Activated CD8-positive, alpha-beta memory T cell treated with anti-CD3 and anti-CD28 coated beads, Interleukin-2, amount 50 U/mL, for 1 hour (primary cell): ENCODE results near the gene SUSD4.

Source experiments
- DNase-seq: peaks from one replicate; pipeline ENCODE4 v3.0.0-alpha.2; 2020; ENCODE audit errors: extremely low read depth

SUSD4 gene

DNA sequence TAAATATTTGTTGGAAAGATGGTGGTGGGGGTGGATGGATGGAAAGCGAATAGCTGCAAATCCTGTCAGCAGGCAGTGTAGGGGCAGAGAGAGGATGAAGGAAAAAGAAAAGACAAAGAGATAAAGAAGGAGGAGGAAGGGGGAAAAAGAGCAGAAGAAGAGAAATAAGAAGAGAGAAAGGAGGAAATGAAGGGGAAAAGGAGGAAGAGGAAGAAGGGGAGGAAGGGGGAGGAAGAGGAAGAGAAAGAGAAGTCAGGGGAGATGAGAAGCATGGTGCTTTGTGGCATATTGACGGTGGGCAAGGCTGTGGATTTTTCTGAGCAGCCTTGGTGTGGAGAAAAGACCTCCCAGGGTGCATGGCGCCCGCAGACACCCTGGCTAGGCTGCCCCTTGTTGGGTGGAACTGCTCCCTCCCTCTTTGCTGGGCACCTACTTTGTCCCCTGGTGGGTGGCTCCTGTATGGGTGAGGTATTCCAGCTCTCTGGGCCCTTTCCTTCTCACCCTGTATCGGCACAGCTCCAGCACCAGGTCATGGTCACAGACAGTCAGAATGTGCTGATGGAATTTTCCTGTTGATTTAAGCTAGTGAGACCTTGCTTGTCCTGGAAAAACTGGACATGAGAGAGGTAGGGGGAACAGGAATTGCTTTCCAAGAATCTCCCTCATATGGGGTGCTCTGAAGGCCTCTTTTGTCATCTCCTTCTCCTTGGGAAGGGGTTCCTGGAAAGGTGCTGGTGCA, 175.2 kb downstream of the SUSD4 start:
- no peak for DNase-seq

DNA sequence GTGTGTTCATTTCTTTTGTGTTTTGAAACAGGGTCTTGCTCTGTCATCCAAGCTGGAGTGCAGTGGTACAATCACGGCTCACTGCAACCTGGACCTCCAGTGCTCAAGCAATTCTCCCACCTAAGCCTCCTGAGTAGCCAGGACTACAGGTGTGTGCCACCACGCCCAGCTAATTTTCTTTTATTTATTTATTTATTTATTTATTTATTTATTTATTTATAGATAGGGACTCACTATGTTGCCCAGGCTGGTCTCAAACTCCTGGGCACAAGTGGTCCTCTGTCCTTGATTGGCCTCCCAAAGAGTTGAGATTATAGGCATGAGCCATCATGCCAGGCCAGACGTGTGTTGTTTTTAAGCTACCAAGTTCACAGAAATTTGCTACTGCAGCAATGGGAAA, 177.2 kb downstream of the SUSD4 start:
- no peak for DNase-seq

DNA sequence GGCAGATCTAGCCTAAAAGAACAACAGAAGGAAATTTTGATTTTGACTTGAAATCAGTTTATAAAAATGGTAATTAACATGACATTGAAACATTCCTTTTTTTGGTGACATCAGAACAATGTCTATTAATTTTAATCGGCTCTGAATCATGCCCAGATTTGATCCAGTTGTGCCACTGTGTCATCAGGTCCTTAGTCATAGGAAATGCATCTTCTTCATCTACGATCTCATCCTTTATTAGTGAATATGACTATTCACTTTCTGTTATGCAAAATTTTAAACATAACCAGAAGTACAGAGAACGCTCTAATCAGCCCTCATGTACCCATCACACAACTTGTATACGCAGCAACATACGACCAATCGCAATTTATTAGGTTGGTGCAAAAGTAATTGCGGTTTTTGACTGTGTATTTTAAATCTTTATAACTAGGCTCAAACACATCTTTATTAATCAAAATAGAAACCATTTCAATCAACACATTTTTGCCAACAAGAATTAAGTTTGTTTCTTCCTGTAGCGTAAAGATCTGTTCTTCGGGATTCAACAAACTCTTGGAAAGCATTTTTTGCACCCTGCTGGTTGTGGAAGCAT, 180.6 kb downstream of the SUSD4 start:
- no peak for DNase-seq

DNA sequence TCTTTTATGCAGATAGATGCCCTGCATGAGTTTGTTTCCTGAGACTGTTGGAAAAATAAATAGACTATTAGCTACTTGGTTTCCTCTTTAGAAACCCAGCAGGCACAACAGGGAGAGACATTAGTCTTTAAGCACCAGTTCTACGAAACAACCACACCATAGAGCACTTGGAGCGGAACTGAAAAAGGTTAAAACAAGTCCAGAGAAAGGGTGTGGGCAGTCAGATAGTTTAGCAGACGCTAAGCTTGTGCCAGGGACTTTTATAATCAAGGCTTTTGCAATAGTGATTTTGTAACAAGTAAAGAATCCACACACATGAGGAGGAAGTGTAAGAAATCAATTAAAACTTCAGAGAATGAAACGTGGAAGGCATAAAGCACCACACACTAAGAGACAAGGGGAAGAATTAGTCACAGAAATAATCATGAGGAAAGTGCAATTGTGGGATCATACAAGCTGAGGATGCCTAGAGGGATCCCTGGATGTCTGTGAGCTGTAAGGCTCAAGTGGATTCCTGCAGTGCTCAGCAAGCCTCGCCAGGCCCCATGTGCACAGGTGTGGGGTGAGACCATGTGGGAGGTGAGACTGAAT, 183.2 kb downstream of the SUSD4 start:
- no peak for DNase-seq

DNA sequence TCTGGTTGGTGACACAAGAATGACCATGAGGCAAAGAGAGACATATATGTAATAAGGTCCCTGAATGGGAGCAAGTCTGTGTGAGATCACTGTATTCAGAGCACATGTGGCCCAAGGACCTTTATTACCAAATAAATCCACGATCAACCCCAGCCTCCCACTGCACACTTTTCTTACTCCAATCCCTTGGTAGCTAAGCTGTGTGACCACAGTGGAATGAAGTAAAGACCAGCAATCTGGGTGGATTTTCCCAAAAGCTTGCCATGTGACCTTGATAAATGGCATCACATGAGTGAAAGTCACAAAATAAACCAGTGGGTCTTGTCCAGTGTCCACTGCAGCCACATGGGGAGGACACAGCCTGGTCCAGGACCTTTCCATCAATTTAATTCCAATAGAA, 184.2 kb downstream of the SUSD4 start:
- no peak for DNase-seq

DNA sequence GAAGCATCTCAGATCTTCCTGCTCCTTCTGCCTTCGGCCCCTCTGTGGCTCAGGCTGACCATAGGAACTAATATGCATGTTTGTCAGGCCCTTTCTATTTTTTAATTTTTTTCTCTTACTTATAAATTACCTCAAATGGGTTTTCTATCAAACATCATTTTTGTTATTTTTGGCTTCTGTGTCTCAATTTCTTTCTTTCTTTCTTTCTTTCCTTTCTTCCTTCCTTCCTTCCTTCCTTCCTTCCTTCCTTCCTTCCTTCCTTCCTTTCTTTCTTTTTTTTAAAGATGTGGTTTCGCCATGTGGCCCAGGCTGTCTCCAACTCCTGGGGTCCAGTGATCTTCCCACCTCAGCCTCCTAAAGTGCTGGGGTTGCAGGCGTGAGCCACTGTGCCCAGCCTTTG, 184.7 kb downstream of the SUSD4 start:
- DNase-seq = no peak

DNA sequence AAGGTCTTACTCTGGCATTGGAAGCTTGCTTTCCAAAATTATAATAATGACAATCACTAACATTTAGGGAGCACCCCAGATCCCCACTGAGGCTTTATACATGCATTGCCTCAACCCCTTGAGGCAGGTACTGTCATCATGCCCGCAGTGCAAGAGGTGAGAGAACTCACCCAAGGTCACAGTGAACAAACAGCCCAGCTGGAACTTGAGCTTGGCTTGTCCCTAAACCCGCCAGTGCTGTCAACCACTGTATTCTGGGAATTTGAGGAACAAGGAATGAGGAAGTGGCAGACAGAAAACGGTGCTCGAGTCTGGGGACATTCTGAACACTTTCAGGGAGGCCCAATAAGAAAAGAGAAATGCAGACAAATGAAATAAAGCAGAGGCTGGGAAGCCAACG, 186.3 kb downstream of the SUSD4 start:
- DNase-seq = no peak

DNA sequence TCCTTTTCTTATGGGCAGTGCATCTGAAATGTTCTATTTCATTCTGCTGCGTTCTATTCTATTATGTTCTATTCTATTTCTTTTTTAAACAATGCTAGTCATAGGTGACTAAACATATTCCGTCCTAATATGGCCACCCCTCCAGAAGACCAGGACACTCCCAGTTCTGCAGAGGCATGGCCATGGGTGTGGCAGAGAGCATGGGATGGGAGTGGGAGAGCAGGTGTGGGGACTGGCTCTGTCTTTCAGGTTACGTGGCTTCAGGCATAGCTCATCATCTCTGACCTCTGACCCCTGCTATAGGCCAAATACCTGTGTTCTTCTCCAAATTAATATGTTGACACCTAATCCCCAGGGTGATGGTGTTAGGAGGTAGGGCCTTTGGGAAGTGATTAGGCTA, 187.5 kb downstream of the SUSD4 start:
- DNase-seq = no peak

DNA sequence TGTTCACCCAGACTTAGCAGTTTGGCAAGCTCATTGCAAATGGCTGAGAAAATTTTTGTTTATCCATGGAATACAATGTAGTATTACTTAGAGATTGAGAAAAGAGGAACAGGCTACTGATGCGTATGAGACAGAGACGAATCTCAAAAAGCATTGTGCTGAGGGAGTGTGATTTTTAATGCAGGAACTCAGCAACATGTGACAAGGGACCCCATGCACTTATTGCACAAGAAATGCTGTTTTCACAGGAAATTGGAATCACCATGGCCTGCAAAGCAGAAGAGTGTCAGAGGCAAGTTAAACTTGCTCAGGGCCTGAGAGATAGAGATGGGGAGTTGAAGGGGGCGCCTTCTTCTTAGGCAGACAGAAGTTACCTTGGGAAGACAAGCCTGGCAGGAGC, 188.3 kb downstream of the SUSD4 start:
- DNase-seq = no peak

DNA sequence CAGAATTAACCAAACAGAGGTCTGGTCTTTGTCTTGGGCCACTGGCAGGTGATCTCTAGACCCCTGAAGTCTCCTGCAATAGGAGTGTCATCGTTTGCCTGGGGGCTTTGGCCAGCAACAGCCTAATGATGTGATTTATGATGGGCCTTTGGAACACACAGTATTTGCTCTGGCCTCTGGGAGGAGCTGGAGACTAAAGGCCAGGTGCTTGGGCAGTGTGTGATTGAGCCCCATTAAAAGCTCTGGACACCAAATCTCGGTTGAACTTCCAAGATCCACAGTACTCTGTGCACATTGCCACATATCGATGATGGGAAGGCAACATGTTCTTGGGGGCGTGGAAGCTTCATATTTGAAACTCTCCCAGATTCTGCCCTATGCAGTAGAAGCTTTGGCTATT, 188.9 kb downstream of the SUSD4 start:
- no peak for DNase-seq
